Ureter (tissue), 1 donor: ENCODE results near the gene ATP2B1. TPM values are rescaled to one million over a fixed set of nuclear protein-coding genes. Genes with fewer than 3 reads are reported as not detected.

ENCODE experiments used
- DNase-seq: peaks from one replicate; pipeline ENCODE4 v3.0.0-alpha.2; 2020; ENCODE audit warnings: low spot score
- total RNA-seq: library from RNA; stranded (reverse); gene quantifications from one replicate; pipeline ENCODE4 v1.2.4, GENCODE V29; 2023
- donor health status: DM: yes; HTN: yes; CAD: no.

ATP2B1 gene
- total RNA-seq, 1 donor from 2014 or later: 72.1 TPM

DNA sequence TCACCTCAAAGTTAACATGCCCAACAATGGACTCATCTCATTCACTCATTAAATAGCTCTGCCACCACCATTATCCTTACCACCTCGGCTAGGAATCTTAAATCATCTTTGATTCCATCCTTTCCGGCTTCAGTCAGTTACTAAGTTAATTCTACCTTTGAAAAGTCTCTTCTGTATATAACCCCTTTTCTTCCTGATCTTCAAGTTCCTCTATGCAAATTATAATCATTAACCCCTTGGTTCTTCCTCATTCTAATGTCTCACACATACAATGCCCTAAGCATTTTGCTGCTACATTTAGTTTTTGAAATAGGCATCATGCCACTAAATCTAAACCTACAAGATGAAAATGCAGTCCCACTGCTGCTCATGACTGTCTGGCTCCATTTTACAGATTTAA is 51.6 kb downstream of the ATP2B1 start:
- DNase-seq: no peak

DNA sequence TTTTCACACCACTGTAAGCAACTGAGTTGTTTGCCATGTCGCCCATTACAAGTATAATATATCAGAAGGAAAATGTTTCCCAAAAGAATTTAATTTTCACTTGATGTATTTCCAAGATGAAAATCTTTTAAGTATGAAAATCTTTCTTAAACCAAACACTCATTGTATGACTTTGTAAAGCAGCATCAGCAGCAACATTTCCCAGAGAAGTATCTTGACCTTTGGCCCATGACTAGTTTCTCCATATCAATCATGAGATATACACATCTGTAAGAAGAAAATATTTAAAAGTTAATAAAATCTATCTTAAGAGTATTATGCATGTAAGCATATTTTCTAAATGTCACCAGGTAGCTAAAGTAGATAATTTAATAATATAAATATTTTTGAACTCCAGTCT is 52.8 kb downstream of the ATP2B1 start:
- DNase-seq: no peak

- DNase-seq: no peak
Measured at GRCh38 chr12:89651192-89651591, 57.4 kb downstream of the ATP2B1 start.

- no peak for DNase-seq
Measured at GRCh38 chr12:89650239-89650638, 58.4 kb downstream of the ATP2B1 start.

DNA sequence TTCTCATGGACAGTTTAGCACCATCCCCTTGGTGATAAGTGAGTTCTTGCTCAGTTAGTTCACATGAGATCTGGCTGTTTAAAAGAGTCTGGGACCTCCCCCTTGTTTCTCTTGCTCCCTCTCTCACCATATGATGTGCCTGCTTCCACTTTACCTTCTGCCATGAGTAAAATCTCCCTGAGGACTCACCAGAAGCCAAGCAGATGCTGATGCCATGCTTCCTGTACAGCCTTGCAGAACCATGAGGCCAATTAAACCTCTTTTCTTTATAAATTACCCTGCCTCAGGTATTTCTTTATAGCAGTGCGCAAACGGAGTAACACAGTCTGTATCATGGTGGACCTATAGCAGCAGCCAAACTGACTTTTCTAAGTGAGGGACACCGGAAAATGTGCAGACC is 58.8 kb downstream of the ATP2B1 start:
- no peak for DNase-seq

GRCh38 chr12:89649139-89649538 is 59.5 kb downstream of the ATP2B1 start:
- no peak for DNase-seq

- no peak for DNase-seq
Measured at GRCh38 chr12:89648211-89648930, 60.3 kb downstream of the ATP2B1 start.

GRCh38 chr12:89645434-89645833 is 63.2 kb downstream of the ATP2B1 start:
- DNase-seq: no peak

DNA sequence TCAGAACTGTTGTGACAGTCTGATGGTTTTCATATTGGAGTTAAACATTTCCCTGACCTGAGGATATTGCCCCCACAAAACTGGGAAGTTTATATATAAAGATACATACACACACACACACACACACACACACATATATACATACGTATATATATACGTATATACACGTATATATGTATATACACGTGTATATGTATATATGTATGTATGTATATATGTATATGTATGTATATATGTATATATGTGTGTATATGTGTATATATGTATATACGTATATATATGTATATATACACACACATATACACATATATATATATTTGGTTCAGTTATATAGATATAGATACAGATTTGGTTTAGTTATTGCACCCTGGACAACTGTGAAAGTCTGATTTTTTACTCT is 65.7 kb downstream of the ATP2B1 start:
- no peak for DNase-seq

DNA sequence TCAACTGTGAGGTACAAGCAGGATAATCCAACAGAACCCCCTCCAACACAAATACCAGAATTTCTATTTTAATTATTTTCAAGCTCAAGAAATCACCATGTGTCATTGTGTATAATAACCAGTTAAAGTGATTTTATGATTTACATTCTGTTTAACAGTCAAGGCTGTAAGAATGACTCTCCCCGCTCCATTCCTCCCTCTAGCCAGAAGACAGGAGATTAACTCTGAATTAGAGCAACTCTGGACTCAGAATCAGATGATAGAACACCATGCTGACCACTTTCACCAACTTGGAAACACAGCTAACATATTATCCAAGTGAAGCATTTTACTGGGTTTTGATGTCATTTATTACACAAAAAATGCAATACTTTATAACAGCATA is 71.9 kb downstream of the ATP2B1 start:
- no peak for DNase-seq

- DNase-seq: no peak
Measured at GRCh38 chr12:89636052-89636775, 72.4 kb downstream of the ATP2B1 start.

- no peak for DNase-seq
Measured at GRCh38 chr12:89634508-89634907, 74.1 kb downstream of the ATP2B1 start.

GRCh38 chr12:89632778-89633177 is 75.9 kb downstream of the ATP2B1 start:
- no peak for DNase-seq

DNA sequence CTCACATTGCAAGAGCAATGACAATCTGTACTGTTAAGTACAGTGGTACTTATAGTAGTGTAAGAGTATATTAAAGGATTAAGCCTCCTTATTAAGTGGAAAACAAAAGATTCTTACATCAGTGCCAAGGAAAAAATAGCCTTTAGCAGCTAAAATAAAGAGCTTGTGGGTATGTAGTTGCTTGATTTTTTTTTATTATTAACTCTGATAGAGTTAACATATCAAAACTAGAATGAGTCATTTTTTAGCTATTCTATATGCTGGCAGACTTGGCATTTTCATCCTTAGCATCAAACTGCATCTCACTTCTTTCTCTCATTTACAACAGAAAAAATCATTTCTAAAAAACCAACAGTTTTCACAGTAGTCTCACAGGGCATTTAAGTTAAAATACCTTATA is 86.5 kb downstream of the ATP2B1 start:
- no peak for DNase-seq

DNA sequence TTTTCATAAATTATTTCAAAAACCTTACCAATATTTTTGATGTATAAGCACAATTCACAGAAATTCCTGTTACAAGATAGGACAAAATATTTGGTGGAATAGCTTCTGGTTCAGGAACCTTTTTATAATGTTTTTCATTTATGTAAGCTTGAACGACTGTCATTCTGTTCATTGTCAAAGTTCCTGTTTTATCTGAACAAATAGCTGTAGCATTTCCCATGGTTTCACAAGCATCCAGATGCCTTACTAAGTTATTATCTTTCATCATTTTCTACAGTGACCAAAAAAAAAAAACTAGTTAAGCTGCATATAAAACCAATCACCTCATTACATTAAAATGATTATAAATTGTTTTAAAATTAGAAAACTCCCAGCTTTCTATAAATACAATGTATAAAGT is 87.1 kb downstream of the ATP2B1 start:
- no peak for DNase-seq

GRCh38 chr12:89619764-89620163 is 88.9 kb downstream of the ATP2B1 start:
- no peak for DNase-seq

GRCh38 chr12:89618113-89618862 is 90.3 kb downstream of the ATP2B1 start:
- DNase-seq: no peak

DNA sequence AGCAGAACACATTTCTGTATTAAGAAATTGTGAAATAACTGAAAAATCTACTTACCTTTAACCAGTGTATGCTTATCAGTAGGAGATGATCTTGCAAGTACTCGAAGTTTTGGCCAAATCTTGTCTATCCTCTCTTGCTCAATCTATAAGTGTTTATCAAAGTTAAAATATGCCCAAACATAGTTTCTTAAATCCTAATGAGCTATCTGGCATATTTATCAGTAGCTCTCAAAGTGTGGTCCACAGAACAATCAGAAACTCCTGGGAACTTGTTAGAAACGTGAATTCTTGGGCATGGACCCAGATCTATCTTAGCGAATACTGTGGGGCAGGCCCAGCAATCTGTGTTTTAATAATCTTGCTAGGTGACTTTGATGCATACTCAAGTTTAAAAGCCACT is 98.3 kb downstream of the ATP2B1 start:
- DNase-seq: no peak

DNA sequence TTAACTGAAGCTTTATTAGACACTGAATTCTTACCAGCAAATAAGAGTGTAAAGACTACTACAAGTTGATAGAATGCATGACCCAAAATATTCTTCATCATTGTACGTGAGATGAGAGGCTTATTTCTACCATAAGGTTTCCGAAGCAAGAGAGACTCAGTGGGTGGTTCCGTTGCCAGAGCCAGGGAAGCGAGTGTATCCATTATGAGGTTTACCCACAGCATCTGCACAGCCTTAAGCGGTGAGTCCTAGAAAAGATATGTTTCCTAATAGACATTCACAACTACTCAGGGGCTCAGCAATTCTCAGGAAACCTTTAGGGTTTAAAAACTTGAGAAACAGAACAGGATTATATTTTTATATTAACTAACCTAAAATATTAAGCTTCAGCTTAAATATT is 105.0 kb downstream of the ATP2B1 start:
- no peak for DNase-seq

- no peak for DNase-seq
Measured at GRCh38 chr12:89597770-89598169, 110.9 kb downstream of the ATP2B1 start.

- no peak for DNase-seq
Measured at GRCh38 chr12:89597210-89597609, 111.4 kb downstream of the ATP2B1 start.

- DNase-seq: no peak
Measured at GRCh38 chr12:89593873-89594272, 114.8 kb downstream of the ATP2B1 start.

DNA sequence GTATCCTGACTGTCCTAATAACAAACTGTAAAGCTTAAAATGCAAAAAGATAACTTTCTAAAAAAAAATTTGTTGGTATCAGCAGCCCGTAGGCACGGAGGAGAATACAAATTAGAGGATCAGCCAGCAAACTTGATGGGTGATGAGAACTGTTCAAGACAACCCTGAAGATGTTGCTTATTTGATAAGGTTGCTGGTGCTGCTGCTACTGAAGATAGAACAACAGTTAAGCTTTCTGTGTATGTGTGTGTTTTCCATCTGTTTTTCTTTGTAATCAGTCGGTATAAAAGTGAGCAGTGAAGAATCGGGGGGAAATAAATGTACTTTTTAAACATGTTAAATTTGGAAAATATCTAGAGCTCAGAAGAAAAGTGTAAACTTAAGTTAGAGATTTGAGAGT is 115.4 kb downstream of the ATP2B1 start:
- no peak for DNase-seq
